ENCODE data around the gene PLXNA4.
A peak's percentile ranks its signal among the peaks of the same experiment; 100 is the strongest.

PLXNA4 gene, protein sequence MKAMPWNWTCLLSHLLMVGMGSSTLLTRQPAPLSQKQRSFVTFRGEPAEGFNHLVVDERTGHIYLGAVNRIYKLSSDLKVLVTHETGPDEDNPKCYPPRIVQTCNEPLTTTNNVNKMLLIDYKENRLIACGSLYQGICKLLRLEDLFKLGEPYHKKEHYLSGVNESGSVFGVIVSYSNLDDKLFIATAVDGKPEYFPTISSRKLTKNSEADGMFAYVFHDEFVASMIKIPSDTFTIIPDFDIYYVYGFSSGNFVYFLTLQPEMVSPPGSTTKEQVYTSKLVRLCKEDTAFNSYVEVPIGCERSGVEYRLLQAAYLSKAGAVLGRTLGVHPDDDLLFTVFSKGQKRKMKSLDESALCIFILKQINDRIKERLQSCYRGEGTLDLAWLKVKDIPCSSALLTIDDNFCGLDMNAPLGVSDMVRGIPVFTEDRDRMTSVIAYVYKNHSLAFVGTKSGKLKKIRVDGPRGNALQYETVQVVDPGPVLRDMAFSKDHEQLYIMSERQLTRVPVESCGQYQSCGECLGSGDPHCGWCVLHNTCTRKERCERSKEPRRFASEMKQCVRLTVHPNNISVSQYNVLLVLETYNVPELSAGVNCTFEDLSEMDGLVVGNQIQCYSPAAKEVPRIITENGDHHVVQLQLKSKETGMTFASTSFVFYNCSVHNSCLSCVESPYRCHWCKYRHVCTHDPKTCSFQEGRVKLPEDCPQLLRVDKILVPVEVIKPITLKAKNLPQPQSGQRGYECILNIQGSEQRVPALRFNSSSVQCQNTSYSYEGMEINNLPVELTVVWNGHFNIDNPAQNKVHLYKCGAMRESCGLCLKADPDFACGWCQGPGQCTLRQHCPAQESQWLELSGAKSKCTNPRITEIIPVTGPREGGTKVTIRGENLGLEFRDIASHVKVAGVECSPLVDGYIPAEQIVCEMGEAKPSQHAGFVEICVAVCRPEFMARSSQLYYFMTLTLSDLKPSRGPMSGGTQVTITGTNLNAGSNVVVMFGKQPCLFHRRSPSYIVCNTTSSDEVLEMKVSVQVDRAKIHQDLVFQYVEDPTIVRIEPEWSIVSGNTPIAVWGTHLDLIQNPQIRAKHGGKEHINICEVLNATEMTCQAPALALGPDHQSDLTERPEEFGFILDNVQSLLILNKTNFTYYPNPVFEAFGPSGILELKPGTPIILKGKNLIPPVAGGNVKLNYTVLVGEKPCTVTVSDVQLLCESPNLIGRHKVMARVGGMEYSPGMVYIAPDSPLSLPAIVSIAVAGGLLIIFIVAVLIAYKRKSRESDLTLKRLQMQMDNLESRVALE (N-terminal part only)

GRCh38 chr7:132575982-132576720, at the start of gene PLXNA4:
Gene PLXNA4 (minus strand): TSS chr7:132576470. CDS start chr7:132508693, 67,777 bp downstream.
- peak within 1 kb of the TSS; percentile 55 for H3K4me3 ChIP-seq (ENCODE audit: low read depth, low read length)
- no peak for DNase-seq (ENCODE audit: low read depth, low spot score)
- in situ Hi-C loops (cut with HindIII; ENCODE audit: low sequenced_read_pairs), result no loop called here
- TF ChIP-seq CTCF (IDR thresholded peaks at IDR 0.05; ENCODE audit: low read depth, low read length), result no peak

DNA sequence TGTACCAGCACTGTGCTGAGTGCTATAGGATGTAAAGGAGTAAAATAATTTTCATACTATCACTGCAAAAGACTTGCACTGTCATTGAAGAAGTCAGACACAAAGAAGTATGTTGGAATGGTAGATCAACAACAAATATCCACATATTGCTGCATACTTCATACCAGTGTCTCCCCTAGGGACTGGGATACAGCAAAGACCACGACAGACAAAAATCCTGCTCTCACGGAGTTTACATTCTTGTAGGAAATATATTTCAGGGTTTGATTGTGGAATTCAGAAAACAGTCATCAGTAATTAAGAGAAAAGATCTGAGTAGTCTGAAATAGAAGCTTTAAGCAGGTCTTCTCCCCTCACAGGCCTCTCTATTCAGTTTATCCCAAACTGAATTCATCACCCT, 49.4 kb upstream of the PLXNA4 start:
- no peak for TF ChIP-seq CTCF (IDR thresholded peaks at IDR 0.05; ENCODE audit: low read depth, low read length)
- in situ Hi-C loops (cut with HindIII; ENCODE audit: low sequenced_read_pairs), result no loop called here
- DNase-seq (ENCODE audit: low read depth, low spot score), result no peak
- no peak overlapping the region for H3K4me3 ChIP-seq (ENCODE audit: low read depth, low read length)

DNA sequence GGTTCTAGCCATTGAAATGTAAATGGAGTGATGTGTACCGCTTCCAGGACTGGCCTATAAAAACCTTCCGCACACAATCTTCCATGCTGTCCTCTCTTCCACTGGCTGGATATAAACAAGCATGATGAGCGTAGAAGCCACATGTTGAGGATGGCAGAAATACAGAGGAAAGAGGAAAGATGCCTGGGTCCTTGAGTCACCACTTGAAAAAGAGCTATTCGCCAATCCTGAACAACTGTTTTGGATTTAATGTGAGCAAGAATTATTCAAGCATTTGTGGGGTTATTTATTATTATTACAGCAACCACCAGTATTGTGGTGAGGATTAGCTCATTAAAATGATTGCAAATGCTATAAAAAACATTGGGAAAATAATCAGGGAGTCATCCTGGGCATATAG, 45.8 kb upstream of the PLXNA4 start:
- no peak for TF ChIP-seq CTCF (IDR thresholded peaks at IDR 0.05; ENCODE audit: low read depth, low read length)
- DNase-seq (ENCODE audit: low read depth, low spot score), result no peak
- in situ Hi-C loops (cut with HindIII; ENCODE audit: low sequenced_read_pairs), result no loop called here
- H3K4me3 ChIP-seq (ENCODE audit: low read depth, low read length), result no peak overlapping the region

DNA sequence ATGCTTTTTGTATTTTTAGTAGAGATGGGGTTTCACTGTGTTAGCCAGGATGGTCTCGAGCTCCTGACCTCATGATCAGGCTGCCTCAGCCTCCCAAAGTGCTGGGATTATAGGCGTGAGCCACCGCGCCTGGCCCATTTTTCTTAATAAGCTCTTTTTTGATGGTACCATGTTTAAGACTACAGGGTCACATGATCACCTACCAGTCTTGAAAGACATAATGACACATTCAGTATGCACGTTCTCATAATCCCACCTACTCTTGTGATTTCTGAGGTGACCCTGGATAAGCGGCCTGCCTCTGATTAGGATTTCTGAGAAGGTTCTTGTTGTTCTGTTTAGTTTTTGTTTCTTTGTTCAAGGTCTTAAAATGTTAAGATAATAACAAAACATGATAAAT, 43.7 kb upstream of the PLXNA4 start:
- H3K4me3 ChIP-seq (ENCODE audit: low read depth, low read length), result no peak overlapping the region
- DNase-seq (ENCODE audit: low read depth, low spot score), result no peak
- TF ChIP-seq CTCF (IDR thresholded peaks at IDR 0.05; ENCODE audit: low read depth, low read length), result no peak
- in situ Hi-C loops (cut with HindIII; ENCODE audit: low sequenced_read_pairs), result no loop called here

DNA sequence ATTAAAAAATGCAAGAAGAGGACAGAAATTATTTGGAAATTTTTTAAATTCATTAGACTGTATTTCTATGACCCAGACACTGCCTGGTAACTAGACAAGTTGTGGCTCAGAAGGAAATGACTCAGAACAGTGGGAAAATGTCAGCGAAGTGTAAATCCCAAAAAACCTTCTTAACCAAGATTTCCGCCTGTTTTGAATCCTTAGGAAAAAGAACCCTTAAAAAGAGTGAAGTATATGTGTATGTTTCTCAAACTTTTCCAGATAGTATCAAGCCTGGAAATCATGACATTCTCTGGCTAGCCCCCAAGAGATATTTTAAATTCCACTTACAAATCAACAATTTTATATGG, 42.7 kb upstream of the PLXNA4 start:
- in situ Hi-C loops (cut with HindIII; ENCODE audit: low sequenced_read_pairs), result no loop called here
- peak; percentile 50 for DNase-seq (ENCODE audit: low read depth, low spot score)
- no peak for TF ChIP-seq CTCF (IDR thresholded peaks at IDR 0.05; ENCODE audit: low read depth, low read length)
- no peak overlapping the region for H3K4me3 ChIP-seq (ENCODE audit: low read depth, low read length)

All from astrocyte of the spinal cord (primary cell).